Small intestine (tissue), 7 donors: ENCODE measurements around the gene SMIM5. TPM values are rescaled to one million over a fixed set of nuclear protein-coding genes. Genes with fewer than 3 reads are reported as not detected.
A peak's percentile ranks its signal among the peaks of the same experiment; 100 is the strongest.

Experiments
- DNase-seq, 2 donors: peaks; one replicate each; pipeline versions ENCODE4 v3.0.0 to v3.0.0-alpha.2; 2013
- FAIRE-seq: peaks from 2 replicates; lab custom pipeline; 2012; peaks lifted over from hg19 to GRCh38; lab: Jason Lieb, UNC
- H3K27ac ChIP-seq, 3 donors: one replicate each; pipeline ENCODE4 v1.5.1; 2013; ENCODE audit warnings: low read length in 2 of 3, mild to moderate bottlenecking in 2 of 3, control low read depth in 1 of 3, inconsistent platforms in 1 of 3, low read depth in 1 of 3, moderate library complexity in 1 of 3
- H3K27me3 ChIP-seq, 3 donors: one replicate each; pipeline ENCODE4 v1.6.1; 2013; ENCODE audit warnings: low read length in 3 of 3, inconsistent platforms in 1 of 3; ENCODE audit not compliant: control insufficient read depth in 3 of 3, insufficient read depth in 3 of 3
- H3K36me3 ChIP-seq, 3 donors: one replicate each; pipeline ENCODE4 v1.6.1; 2013; ENCODE audit warnings: low read length in 3 of 3, inconsistent platforms in 1 of 3, low read depth in 1 of 3, mild to moderate bottlenecking in 1 of 3, moderate library complexity in 1 of 3; ENCODE audit not compliant: control insufficient read depth in 3 of 3, insufficient read depth in 2 of 3
- H3K4me1 ChIP-seq, 3 donors: one replicate each; pipeline ENCODE4 v1.6.1; 2013; ENCODE audit warnings: low read length in 2 of 3, inconsistent platforms in 1 of 3, low read depth in 1 of 3, mild to moderate bottlenecking in 1 of 3, moderate library complexity in 1 of 3; ENCODE audit not compliant: control insufficient read depth in 3 of 3, insufficient read depth in 2 of 3
- H3K4me3 ChIP-seq, 3 donors: one replicate each; pipeline ENCODE4 v1.5.1; 2013; ENCODE audit warnings: low read length in 3 of 3, control low read depth in 1 of 3, inconsistent platforms in 1 of 3, low read depth in 1 of 3, mild to moderate bottlenecking in 1 of 3, moderate library complexity in 1 of 3
- H3K9me3 ChIP-seq, 2 donors: one replicate each; pipeline ENCODE4 v1.6.1; 2013; ENCODE audit warnings: low read depth in 1 of 2, low read length in 1 of 2; ENCODE audit not compliant: control insufficient read depth in 2 of 2, insufficient read depth in 1 of 2
- WGBS, 3 donors: extraction: QIAGEN DNeasy Blood & Tissue Kit; methylation state at CpG; one replicate each; pipeline ENCODE4 v1.1.7; 2013; 5-methylcytosine and 5-hydroxymethylcytosine counted together
- polyA plus RNA-seq, 4 donors: library from polyadenylated mRNA; stranded (reverse) in 3 of 4; unstranded in 1 of 4; fragments of 200-250 nt in 3 of 4; fragments of 120-200 nt in 1 of 4; gene quantifications; one replicate each; pipeline versions ENCODE4 v1.2.1 to v1.2.3, GENCODE V29; 2013
- donor health status: healthy with polysubstance abuse.
- donor health status: control.
- donor health status: control.
- donor health status: Bipolar disorder and iron deficiency.
- donor health status: healthy.

Gene SMIM5
- polyA plus RNA-seq, 4 donors = 10.4 to 114 (median 52.9) TPM

DNA sequence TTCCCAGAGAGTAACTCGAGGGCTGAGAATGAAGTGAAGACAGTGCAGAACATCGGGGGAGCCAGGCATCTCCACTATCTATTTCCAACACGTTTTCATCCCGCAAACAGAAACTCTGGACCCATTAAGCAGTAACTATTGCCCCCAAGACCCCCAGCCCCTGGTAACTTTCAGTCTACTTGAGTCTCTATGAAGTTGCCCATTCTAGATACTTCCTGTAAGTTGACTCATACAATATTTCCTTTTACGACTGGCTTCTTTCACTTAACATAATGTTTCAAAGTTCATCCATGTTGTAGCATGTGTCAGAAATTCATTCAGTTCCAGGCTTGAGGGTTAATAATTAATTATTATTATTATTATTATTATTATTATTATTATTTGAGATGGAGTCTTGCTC is 26.1 kb upstream of the SMIM5 start:
- WGBS, 3 donors = 75 to 81% (median 76%) methylated on average over 5 of the region's 5 CpGs
- no peak overlapping the region for H3K4me3 ChIP-seq
- peak overlapping the region; percentile 87 to 96 (median 88) for H3K27ac ChIP-seq
- FAIRE-seq = no peak
- DNase-seq = peak in 1 of 2 donors; percentile 83
- H3K27me3 ChIP-seq = no peaks in the 10 kb centered on the region
- H3K9me3 ChIP-seq = peaks cover 0 to 5% of the 10 kb centered on the region in 2 donors
- peaks cover 3 to 53% (median 9%) of the 10 kb centered on the region in 3 donors for H3K4me1 ChIP-seq
- H3K36me3 ChIP-seq = peaks cover 0 to 50% (median 2%) of the 10 kb centered on the region in 3 donors

DNA sequence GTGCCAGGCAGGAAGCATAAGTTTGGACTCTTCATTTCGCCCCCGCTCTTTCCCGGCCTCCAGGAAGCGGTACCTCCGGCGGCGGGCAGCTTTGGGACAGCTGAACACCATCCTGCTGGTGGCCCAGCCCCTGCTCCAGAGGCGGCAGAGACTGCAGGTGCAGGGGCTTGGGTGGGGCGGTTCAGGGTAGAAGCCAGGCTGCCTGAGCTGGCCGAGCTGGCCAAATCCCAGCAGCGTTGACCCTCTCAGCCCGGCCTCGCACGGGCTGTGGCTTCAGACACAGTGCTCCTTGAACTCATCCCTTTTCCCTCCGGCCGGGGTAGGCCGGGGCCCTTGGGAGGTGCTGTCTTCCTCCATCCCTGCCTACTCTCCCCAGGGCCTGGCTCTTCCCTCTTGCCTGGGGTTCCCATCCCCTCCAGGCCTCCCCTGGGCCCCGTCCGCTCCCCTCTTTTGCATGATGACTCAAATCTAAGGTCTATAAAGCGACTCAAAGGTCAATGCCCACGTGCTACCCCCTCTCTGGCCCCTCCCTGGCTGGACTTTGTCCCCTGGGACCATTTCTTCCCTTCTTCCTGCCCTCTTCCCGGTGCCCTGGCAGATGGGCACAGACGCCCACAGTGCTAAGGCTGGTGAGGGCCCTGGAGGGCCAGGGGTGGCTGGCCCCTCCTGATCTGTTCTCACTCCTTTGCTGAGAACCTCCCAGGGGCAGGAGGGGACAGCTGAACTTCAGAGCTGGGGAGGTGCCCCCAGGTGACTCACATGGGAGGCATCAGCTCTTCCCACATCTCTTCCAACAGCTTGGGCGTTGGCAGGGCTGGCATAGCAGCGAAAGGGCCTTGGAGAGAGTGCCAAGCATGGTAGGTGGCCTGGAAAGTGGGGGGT is 22.9 kb upstream of the SMIM5 start:
- FAIRE-seq = no peak
- H3K4me1 ChIP-seq = peaks cover 0 to 80% (median 0%) of the 10 kb centered on the region in 3 donors
- no peaks in the 10 kb centered on the region for H3K27me3 ChIP-seq
- H3K9me3 ChIP-seq = peaks cover 0 to 5% of the 10 kb centered on the region in 2 donors
- peak overlapping the region; percentile 96 to 100 (median 99) for H3K27ac ChIP-seq
- H3K36me3 ChIP-seq = peaks cover 8 to 61% (median 14%) of the 10 kb centered on the region in 3 donors
- peak overlapping the region in 2 of 3 donors; percentile 64 to 82 for H3K4me3 ChIP-seq
- DNase-seq = peak; percentile 98
- 26 to 60% (median 42%) methylated on average over 25 of the region's 25 CpGs for WGBS, 3 donors

GRCh38 chr17:75611851-75612429 is 21.3 kb upstream of the SMIM5 start:
- peak overlapping the region in 2 of 3 donors; percentile 64 to 82 for H3K4me3 ChIP-seq
- FAIRE-seq (no peak), DNase-seq (peak; percentile 69 to 80)
- peak overlapping the region; percentile 96 to 100 (median 99) for H3K27ac ChIP-seq
- 17 to 68% (median 49%) methylated on average over 20 of the region's 20 CpGs for WGBS, 3 donors
- H3K27me3 ChIP-seq = no peaks in the 10 kb centered on the region
- peaks cover 12 to 69% (median 14%) of the 10 kb centered on the region in 3 donors for H3K36me3 ChIP-seq
- H3K9me3 ChIP-seq = peaks cover 0 to 4% of the 10 kb centered on the region in 2 donors
- H3K4me1 ChIP-seq = peaks cover 0 to 89% (median 0%) of the 10 kb centered on the region in 3 donors

DNA sequence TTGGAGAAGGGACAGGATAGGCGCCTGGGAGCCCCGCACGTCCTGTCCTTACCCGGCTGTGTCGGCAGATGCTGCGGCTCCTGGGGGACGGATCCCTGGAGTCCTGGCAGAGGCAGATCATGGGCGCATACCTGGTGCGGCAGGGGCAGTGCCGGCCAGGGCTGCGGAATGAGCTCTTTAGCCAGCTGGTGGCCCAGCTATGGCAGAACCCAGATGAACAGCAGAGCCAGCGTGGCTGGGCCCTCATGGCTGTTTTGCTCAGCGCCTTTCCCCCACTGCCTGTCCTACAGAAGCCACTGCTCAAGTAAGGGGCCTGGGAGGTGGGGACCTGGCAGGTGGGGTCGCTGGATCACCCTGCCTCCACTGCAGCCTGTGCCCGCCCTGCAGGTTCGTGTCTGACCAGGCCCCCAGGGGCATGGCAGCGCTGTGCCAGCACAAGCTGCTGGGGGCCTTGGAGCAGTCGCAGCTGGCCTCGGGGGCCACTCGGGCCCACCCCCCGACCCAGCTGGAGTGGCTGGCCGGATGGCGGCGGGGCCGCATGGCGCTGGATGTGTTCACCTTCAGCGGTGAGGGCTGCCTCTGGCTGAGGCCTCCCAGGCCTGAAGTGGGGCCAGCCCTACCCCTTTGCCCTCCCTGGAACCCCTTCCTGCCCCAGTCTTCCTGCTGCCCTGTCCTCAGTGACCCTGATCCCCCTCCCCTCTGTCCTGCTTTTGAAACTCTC is 20.2 kb upstream of the SMIM5 start:
- H3K4me1 ChIP-seq = peaks cover 0 to 94% (median 5%) of the 10 kb centered on the region in 3 donors
- H3K27me3 ChIP-seq = no peaks in the 10 kb centered on the region
- 83 to 87% (median 86%) methylated on average over 23 to 27 of the region's 27 CpGs for WGBS, 3 donors
- H3K4me3 ChIP-seq = peak overlapping the region in 2 of 3 donors; percentile 64 to 82
- H3K27ac ChIP-seq = peak overlapping the region; percentile 21 to 100 (median 99)
- peaks cover 12 to 80% (median 17%) of the 10 kb centered on the region in 3 donors for H3K36me3 ChIP-seq
- DNase-seq (no peak), FAIRE-seq (no peak)
- peaks cover 0 to 3% of the 10 kb centered on the region in 2 donors for H3K9me3 ChIP-seq

- Histone ChIP-seq H3K4me1 (peaks cover 0 to 96% (median 5%) of the 10 kb centered on the region in 3 donors), H3K9me3 (peaks cover 0 to 3% of the 10 kb centered on the region in 2 donors), H3K27ac (peak overlapping the region in 2 of 3 donors; percentile 99 to 100), H3K4me3 (peak overlapping the region in 2 of 3 donors; percentile 64 to 82), H3K27me3 (no peaks in the 10 kb centered on the region), H3K36me3 (peaks cover 12 to 89% (median 19%) of the 10 kb centered on the region in 3 donors)
- DNase-seq (no peak), FAIRE-seq (no peak)
- WGBS, 3 donors = 85 to 87% (median 85%) methylated on average over 9 to 12 of the region's 12 CpGs
Measured at GRCh38 chr17:75614006-75614405, 19.2 kb upstream of the SMIM5 start.

GRCh38 chr17:75614556-75615270 is 18.5 kb upstream of the SMIM5 start:
- Histone ChIP-seq H3K4me1 (peaks cover 0 to 96% (median 5%) of the 10 kb centered on the region in 3 donors), H3K27me3 (no peaks in the 10 kb centered on the region), H3K27ac (peak overlapping the region; percentile 42 to 100 (median 99)), H3K36me3 (peaks cover 12 to 96% (median 19%) of the 10 kb centered on the region in 3 donors), H3K4me3 (peak overlapping the region in 2 of 3 donors; percentile 64 to 82), H3K9me3 (peaks cover 0 to 3% of the 10 kb centered on the region in 2 donors)
- no peak for DNase-seq
- 70 to 81% (median 74%) methylated on average over 17 to 19 of the region's 19 CpGs for WGBS, 3 donors
- no peak for FAIRE-seq

- Histone ChIP-seq H3K9me3 (peaks cover 0 to 3% of the 10 kb centered on the region in 2 donors), H3K27me3 (no peaks in the 10 kb centered on the region), H3K27ac (peak overlapping the region; percentile 88 to 100 (median 99)), H3K4me3 (peak overlapping the region in 1 of 3 donors; percentile 82), H3K4me1 (peaks cover 0 to 90% (median 5%) of the 10 kb centered on the region in 3 donors), H3K36me3 (peaks cover 16 to 98% (median 19%) of the 10 kb centered on the region in 3 donors)
- no peak for DNase-seq
- 90 to 95% (median 91%) methylated on average over 10 to 11 of the region's 11 CpGs for WGBS, 3 donors
- no peak for FAIRE-seq
Measured at GRCh38 chr17:75615301-75615700, 17.9 kb upstream of the SMIM5 start.
